Hematopoietic multipotent progenitor cell treated with erythropoietin and hydrocortisone succinate and interleukin-3 and kit ligand, for 8 days (in vitro differentiated cells): ENCODE data around the gene GNAT2.

Experiments
- DNase-seq: peaks from one replicate; pipeline ENCODE4 v3.0.0-alpha.2; 2015

GNAT2 gene

GRCh38 chr1:109605381-109605780, 14.0 kb downstream of the GNAT2 start:
- DNase-seq = no peak

GRCh38 chr1:109603229-109603628, 16.2 kb downstream of the GNAT2 start:
- DNase-seq = no peak

- no peak for DNase-seq
Measured at GRCh38 chr1:109598655-109599054, 20.8 kb downstream of the GNAT2 start.

GRCh38 chr1:109598156-109598555, 21.3 kb downstream of the GNAT2 start:
- no peak for DNase-seq

- no peak for DNase-seq
Measured at GRCh38 chr1:109595531-109595930, 23.9 kb downstream of the GNAT2 start.

- peak; percentile 17 for DNase-seq
Measured at GRCh38 chr1:109592916-109593315, 26.5 kb downstream of the GNAT2 start.

GRCh38 chr1:109589679-109590078, 29.7 kb downstream of the GNAT2 start:
- no peak for DNase-seq

GRCh38 chr1:109589177-109589576, 30.2 kb downstream of the GNAT2 start:
- no peak for DNase-seq

GRCh38 chr1:109586055-109586454, 33.4 kb downstream of the GNAT2 start:
- DNase-seq = no peak

GRCh38 chr1:109584766-109585165, 34.6 kb downstream of the GNAT2 start:
- no peak for DNase-seq

- DNase-seq = no peak
Measured at GRCh38 chr1:109582021-109582420, 37.4 kb downstream of the GNAT2 start.

GRCh38 chr1:109579491-109579890, 39.9 kb downstream of the GNAT2 start:
- no peak for DNase-seq

GRCh38 chr1:109578947-109579443, 40.4 kb downstream of the GNAT2 start:
- DNase-seq = no peak

- DNase-seq = no peak
Measured at GRCh38 chr1:109573785-109574184, 45.6 kb downstream of the GNAT2 start.

- no peak for DNase-seq
Measured at GRCh38 chr1:109570414-109570813, 49.0 kb downstream of the GNAT2 start.

GRCh38 chr1:109569323-109569722, 50.1 kb downstream of the GNAT2 start:
- no peak for DNase-seq

GRCh38 chr1:109567877-109568672, 51.3 kb downstream of the GNAT2 start:
- no peak for DNase-seq

- no peak for DNase-seq
Measured at GRCh38 chr1:109566982-109567381, 52.4 kb downstream of the GNAT2 start.

GRCh38 chr1:109565241-109565640, 54.2 kb downstream of the GNAT2 start:
- no peak for DNase-seq

GRCh38 chr1:109564194-109564878, 55.1 kb downstream of the GNAT2 start:
- no peak for DNase-seq

- DNase-seq = no peak
Measured at GRCh38 chr1:109559995-109560394, 59.4 kb downstream of the GNAT2 start.

GRCh38 chr1:109557520-109557919, 61.9 kb downstream of the GNAT2 start:
- peak; percentile 26 for DNase-seq

- DNase-seq = no peak
Measured at GRCh38 chr1:109556563-109556962, 62.9 kb downstream of the GNAT2 start.
